GM10248 (cell line): Measurements from ENCODE around the gene TEPSIN.

Experiments used
- CTCF ChIA-PET: fragments of 300-600 bp; sonication (Branson Sonifier 250); formaldehyde crosslinking; extraction: SDS; loops from one replicate; lab custom pipeline; 2021; ENCODE audit warnings: antibody characterized with exemption; lab: Yijun Ruan, JAX
- POLR2A ChIA-PET: fragments of 350-650 bp; sonication (Branson Sonifier 250); formaldehyde crosslinking; extraction: SDS; loops from one replicate; lab custom pipeline; 2020; ENCODE audit warnings: antibody characterized with exemption; lab: Yijun Ruan, JAX
- DNase-seq: peaks from one replicate; pipeline ENCODE4 v3.0.0; 2012; ENCODE audit errors: extremely low spot score
- TF ChIP-seq, protein P1 (sequence below): IDR thresholded peaks from 2 replicates; pipeline ENCODE4 v1.5.1; 2012; ENCODE audit warnings: mild to moderate bottlenecking, low read depth; ENCODE audit errors: extremely low read depth, missing control alignments, control extremely low read depth

The TEPSIN gene

GRCh38 chr17:81261582-81262336, 22.9 kb upstream of the TEPSIN start:
- CTCF ChIA-PET: interaction anchor here (0.9 to 2.1 kb wide), 3 partner anchors 9 to 223 kb away, joined by 4 to 9 read pairs (median 5); no protein-coding TSS in a partner anchor
- POLR2A ChIA-PET: no interaction called here
- TF ChIP-seq, protein P1, sequence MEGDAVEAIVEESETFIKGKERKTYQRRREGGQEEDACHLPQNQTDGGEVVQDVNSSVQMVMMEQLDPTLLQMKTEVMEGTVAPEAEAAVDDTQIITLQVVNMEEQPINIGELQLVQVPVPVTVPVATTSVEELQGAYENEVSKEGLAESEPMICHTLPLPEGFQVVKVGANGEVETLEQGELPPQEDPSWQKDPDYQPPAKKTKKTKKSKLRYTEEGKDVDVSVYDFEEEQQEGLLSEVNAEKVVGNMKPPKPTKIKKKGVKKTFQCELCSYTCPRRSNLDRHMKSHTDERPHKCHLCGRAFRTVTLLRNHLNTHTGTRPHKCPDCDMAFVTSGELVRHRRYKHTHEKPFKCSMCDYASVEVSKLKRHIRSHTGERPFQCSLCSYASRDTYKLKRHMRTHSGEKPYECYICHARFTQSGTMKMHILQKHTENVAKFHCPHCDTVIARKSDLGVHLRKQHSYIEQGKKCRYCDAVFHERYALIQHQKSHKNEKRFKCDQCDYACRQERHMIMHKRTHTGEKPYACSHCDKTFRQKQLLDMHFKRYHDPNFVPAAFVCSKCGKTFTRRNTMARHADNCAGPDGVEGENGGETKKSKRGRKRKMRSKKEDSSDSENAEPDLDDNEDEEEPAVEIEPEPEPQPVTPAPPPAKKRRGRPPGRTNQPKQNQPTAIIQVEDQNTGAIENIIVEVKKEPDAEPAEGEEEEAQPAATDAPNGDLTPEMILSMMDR: no peak
- no peak for DNase-seq

- POLR2A ChIA-PET: no interaction called here
- CTCF ChIA-PET: interaction anchor here (2.1 kb wide), 1 partner anchor 8 kb away, joined by 9 read pairs; no protein-coding TSS in a partner anchor
- TF ChIP-seq, protein P1: no peak
- no peak for DNase-seq
Measured at GRCh38 chr17:81261096-81261495, 22.2 kb upstream of the TEPSIN start.

GRCh38 chr17:81260641-81261040, 21.8 kb upstream of the TEPSIN start:
- TF ChIP-seq, protein P1: no peak
- CTCF ChIA-PET: no interaction called here
- no peak for DNase-seq
- POLR2A ChIA-PET: no interaction called here

DNA sequence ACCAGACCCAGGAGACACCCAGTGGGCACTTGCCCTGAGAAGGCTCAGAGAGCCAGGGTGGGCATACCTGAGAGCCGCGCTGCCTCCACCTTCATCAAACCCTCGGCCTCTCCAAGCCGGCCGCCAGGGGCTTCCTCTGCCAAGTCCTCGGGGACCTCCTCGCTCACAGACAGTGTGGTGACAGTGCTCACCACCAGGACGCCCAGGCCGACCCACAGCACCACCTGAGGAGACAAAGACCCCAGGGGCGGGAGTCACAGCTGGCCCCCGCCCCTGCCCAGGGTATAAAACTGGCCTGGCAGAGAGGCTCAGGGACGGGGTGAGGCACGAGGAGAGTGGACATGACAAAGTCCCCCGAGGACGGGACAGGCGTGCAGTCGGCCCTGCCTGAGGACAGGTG, 21.3 kb upstream of the TEPSIN start:
- TF ChIP-seq, protein P1: no peak
- POLR2A ChIA-PET: no interaction called here
- DNase-seq: no peak
- CTCF ChIA-PET: no interaction called here

- CTCF ChIA-PET: interaction anchor here (1.4 kb wide), 1 partner anchor 33 kb away, joined by 3 read pairs; no protein-coding TSS in a partner anchor
- DNase-seq: no peak
- TF ChIP-seq, protein P1: no peak
- POLR2A ChIA-PET: no interaction called here
Measured at GRCh38 chr17:81259058-81259605, 20.3 kb upstream of the TEPSIN start.

GRCh38 chr17:81258292-81258691, 19.4 kb upstream of the TEPSIN start:
- ChIA-PET POLR2A (interaction anchor here (0.5 kb wide), 1 partner anchor 104 kb away, joined by 7 read pairs; no protein-coding TSS in a partner anchor), CTCF (interaction anchor here (1.4 to 1.5 kb wide), 2 partner anchors 34 to 37 kb away, joined by 3 read pairs; partner anchors contain the start of gene SLC38A10)
- DNase-seq: no peak
- TF ChIP-seq, protein P1: no peak
